Astrocyte of the spinal cord (primary cell): Measurements from ENCODE around the gene UBE2C.

Experiments
- DNase-seq: peaks from one replicate; pipeline ENCODE4 v3.0.0; 2011; ENCODE audit warnings: low read depth, low spot score
- H3K4me3 ChIP-seq: 2 replicates; pipeline ENCODE4 v1.5.1; 2011; ENCODE audit warnings: low read depth, mild to moderate bottlenecking, low read length, moderate library complexity
- CTCF ChIP-seq: IDR thresholded peaks from 2 replicates; pipeline ENCODE4 v1.5.1; 2012; ENCODE audit warnings: low read depth, mild to moderate bottlenecking, low read length, inconsistent platforms
- in situ Hi-C: cut with HindIII; loops from 2 replicates; pipeline ENCODE4 v1.10.0; 2017; ENCODE audit warnings: low sequenced_read_pairs

The UBE2C gene

GRCh38 chr20:45863543-45864470 lies 51.4 kb downstream of the UBE2C start:
- no peak for DNase-seq
- in situ Hi-C loops = no loop called here
- no peak overlapping the region for H3K4me3 ChIP-seq
- TF ChIP-seq CTCF = no peak

GRCh38 chr20:45866454-45866853 lies 54.0 kb downstream of the UBE2C start:
- in situ Hi-C loops = no loop called here
- DNase-seq = no peak
- H3K4me3 ChIP-seq = no peak overlapping the region
- TF ChIP-seq CTCF = no peak
